Fibroblast of pulmonary artery (primary cell): ENCODE results near the gene PTPN14.

Source experiments
- DNase-seq: peaks from one replicate; pipeline ENCODE4 v3.0.0-alpha.2; 2010; ENCODE audit warnings: low read depth
- H3K4me3 ChIP-seq: replicated peaks from 2 replicates; pipeline ENCODE4 v1.5.1; 2011; ENCODE audit warnings: low read depth, mild to moderate bottlenecking, control low read depth, low read length, moderate library complexity
- CTCF ChIP-seq: IDR thresholded peaks from 2 replicates; pipeline ENCODE4 v1.5.1; 2011; ENCODE audit warnings: mild to moderate bottlenecking, control low read depth, low read length, inconsistent platforms; ENCODE audit errors: missing control alignments

Gene PTPN14

GRCh38 chr1:214300149-214300780 lies 251.1 kb downstream of the PTPN14 start:
- no peak overlapping the region for H3K4me3 ChIP-seq
- no peak for DNase-seq
- TF ChIP-seq CTCF: no peak
